ENCODE results near the gene ANAPC2.

Gene ANAPC2

DNA sequence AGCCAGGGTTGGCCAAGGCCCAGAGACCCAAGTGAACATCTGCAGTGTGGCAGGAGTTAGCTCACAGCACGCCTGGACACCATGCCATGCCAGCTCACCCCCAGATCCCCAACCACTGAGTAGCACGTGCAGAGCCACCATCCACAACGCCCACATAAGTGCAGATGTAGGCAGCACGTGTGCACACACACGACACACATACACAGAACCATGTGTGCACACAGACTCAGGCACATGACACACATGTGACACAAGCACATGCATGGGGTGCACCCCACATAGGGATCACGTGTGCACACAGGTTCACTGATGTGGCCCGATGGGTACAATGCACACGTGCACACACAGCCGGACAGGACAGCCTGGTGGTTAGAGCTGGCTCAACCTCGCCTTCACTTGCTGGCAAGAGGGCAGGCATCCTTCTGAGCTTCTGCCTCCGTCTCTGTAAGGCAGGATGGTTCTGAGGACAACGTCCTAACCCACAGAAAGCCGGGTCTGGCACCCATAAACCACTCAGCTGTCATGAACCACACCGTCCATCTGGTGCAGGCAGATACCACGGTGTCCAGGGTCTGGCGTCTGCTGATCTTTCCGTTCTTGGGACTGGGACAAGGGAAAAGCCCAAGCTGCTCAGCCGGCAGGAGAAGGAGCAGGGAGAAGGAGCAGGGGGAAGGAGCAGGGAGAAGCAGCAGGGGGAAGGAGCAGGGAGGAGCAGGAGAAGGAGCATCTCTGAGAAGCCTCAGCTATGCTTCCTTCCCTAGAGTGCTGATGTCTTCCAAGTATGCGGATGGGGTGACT, 30.5 kb downstream of the ANAPC2 start:
- H3F3A ChIP-seq (ENCODE audit: insufficient read depth, low read length), result no peaks in the 10 kb centered on the region
- H2AFZ ChIP-seq (ENCODE audit: low read length), result no peak overlapping the region
- DNase-seq, result peak; percentile 3
- TF ChIP-seq EZH2 (optimal IDR thresholded peaks at IDR 0.05; ENCODE audit: low read depth, low read length) (no peak), EZH2phosphoT487 (IDR thresholded peaks at IDR 0.05; ENCODE audit: low read length) (no peak)
- TF ChIP-seq, protein P1, sequence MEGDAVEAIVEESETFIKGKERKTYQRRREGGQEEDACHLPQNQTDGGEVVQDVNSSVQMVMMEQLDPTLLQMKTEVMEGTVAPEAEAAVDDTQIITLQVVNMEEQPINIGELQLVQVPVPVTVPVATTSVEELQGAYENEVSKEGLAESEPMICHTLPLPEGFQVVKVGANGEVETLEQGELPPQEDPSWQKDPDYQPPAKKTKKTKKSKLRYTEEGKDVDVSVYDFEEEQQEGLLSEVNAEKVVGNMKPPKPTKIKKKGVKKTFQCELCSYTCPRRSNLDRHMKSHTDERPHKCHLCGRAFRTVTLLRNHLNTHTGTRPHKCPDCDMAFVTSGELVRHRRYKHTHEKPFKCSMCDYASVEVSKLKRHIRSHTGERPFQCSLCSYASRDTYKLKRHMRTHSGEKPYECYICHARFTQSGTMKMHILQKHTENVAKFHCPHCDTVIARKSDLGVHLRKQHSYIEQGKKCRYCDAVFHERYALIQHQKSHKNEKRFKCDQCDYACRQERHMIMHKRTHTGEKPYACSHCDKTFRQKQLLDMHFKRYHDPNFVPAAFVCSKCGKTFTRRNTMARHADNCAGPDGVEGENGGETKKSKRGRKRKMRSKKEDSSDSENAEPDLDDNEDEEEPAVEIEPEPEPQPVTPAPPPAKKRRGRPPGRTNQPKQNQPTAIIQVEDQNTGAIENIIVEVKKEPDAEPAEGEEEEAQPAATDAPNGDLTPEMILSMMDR (IDR thresholded peaks at IDR 0.05; ENCODE audit: low read length), result no peak
- H4K20me1 ChIP-seq (ENCODE audit: insufficient read depth, low read length), result no peaks in the 10 kb centered on the region
- H3K79me2 ChIP-seq (ENCODE audit: low read length), result no peaks in the 10 kb centered on the region
- peaks cover 49% of the 10 kb centered on the region for H3K27me3 ChIP-seq (replicated peaks; ENCODE audit: insufficient read depth, low read length)
- no peak overlapping the region for H3K27ac ChIP-seq (ENCODE audit: low read length)
- no peaks in the 10 kb centered on the region for H3K9me3 ChIP-seq (replicated peaks; ENCODE audit: insufficient read depth, low read length)
- no peaks in the 10 kb centered on the region for H3K9me2 ChIP-seq (replicated peaks; ENCODE audit: insufficient read depth, low read length)
- H3K4me2 ChIP-seq (ENCODE audit: low read depth, low read length), result no peak overlapping the region
- no peak overlapping the region for H3K9ac ChIP-seq (ENCODE audit: low read length)
- no peak overlapping the region for H3K4me3 ChIP-seq (ENCODE audit: low read length)
- H3K36me3 ChIP-seq (replicated peaks; ENCODE audit: insufficient read depth, low read length), result no peaks in the 10 kb centered on the region
- H3K4me1 ChIP-seq (ENCODE audit: low read length), result peaks cover 23% of the 10 kb centered on the region

DNA sequence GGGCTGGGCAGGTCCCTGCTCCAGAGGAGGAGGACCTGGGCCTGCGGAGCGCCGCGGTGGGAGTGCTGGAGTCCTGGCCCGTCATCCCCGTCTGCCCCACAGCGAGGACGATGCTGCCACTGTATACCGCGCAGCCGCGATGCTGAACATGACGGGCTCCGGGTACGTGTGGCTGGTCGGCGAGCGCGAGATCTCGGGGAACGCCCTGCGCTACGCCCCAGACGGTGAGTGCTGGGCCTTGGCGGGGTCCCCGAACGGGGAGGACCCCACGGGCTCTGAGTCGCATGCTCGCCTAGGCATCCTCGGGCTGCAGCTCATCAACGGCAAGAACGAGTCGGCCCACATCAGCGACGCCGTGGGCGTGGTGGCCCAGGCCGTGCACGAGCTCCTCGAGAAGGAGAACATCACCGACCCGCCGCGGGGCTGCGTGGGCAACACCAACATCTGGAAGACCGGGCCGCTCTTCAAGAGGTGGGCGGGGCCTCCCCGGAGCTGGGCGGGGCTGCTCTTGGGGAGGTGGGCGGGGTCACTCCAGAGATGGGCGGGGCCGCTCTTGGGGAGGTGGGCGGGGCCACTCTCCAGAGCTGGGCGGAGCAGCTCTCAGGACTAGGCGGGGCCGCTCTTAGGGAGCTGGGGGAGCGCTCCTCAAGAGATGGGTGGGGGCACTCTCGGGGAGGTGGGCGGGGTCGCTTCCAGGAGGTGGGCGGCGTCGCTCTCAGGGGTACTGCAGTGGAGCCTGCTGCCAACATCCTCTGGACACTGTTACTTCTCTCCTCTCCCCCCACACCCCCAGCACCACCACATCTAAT, 31.6 kb downstream of the ANAPC2 start:
- Histone ChIP-seq H3K9ac (ENCODE audit: low read length) (no peak overlapping the region), H3K4me2 (ENCODE audit: low read depth, low read length) (peak overlapping the region; percentile 60; the same call in 1 of the 2 replicates)

GRCh38 chr9:137152844-137153405, 35.4 kb downstream of the ANAPC2 start:
- Histone ChIP-seq H3K27me3 (replicated peaks; ENCODE audit: insufficient read depth, low read length) (peaks cover 16% of the 10 kb centered on the region), H3K4me2 (ENCODE audit: low read depth, low read length) (no peak overlapping the region), H3K27ac (ENCODE audit: low read length) (no peak overlapping the region), H3K4me3 (ENCODE audit: low read length) (no peak overlapping the region), H2AFZ (ENCODE audit: low read length) (no peak overlapping the region), H3K36me3 (replicated peaks; ENCODE audit: insufficient read depth, low read length) (no peaks in the 10 kb centered on the region), H3K79me2 (ENCODE audit: low read length) (no peaks in the 10 kb centered on the region), H3K4me1 (ENCODE audit: low read length) (peaks cover 8% of the 10 kb centered on the region), H4K20me1 (ENCODE audit: insufficient read depth, low read length) (no peaks in the 10 kb centered on the region), H3K9me3 (replicated peaks; ENCODE audit: insufficient read depth, low read length) (no peaks in the 10 kb centered on the region), H3K9me2 (replicated peaks; ENCODE audit: insufficient read depth, low read length) (no peaks in the 10 kb centered on the region), H3F3A (ENCODE audit: insufficient read depth, low read length) (peaks cover 13% of the 10 kb centered on the region; the same call in 1 of the 2 replicates), H3K9ac (ENCODE audit: low read length) (no peak overlapping the region)
- no peak for TF ChIP-seq EZH2phosphoT487 (IDR thresholded peaks at IDR 0.05; ENCODE audit: low read length)
- no peak for TF ChIP-seq EZH2 (optimal IDR thresholded peaks at IDR 0.05; ENCODE audit: low read depth, low read length)
- TF ChIP-seq, protein P1 (IDR thresholded peaks at IDR 0.05; ENCODE audit: low read length), result no peak
- peak; percentile 5 for DNase-seq

More for the DNA sequence above, 31.6 kb downstream of the ANAPC2 start:
- peaks cover 44% of the 10 kb centered on the region for H3K27me3 ChIP-seq (replicated peaks; ENCODE audit: insufficient read depth, low read length)
- peak overlapping the region; percentile 48; the same call in 1 of the 2 replicates for H2AFZ ChIP-seq (ENCODE audit: low read length)
- H3K9me3 ChIP-seq (replicated peaks; ENCODE audit: insufficient read depth, low read length), result no peaks in the 10 kb centered on the region
- H4K20me1 ChIP-seq (ENCODE audit: insufficient read depth, low read length), result no peaks in the 10 kb centered on the region
- no peak for TF ChIP-seq EZH2phosphoT487 (IDR thresholded peaks at IDR 0.05; ENCODE audit: low read length)
- TF ChIP-seq, protein P1 (IDR thresholded peaks at IDR 0.05; ENCODE audit: low read length), result no peak
- no peak for TF ChIP-seq EZH2 (optimal IDR thresholded peaks at IDR 0.05; ENCODE audit: low read depth, low read length)
- no peak overlapping the region for H3K27ac ChIP-seq (ENCODE audit: low read length)
- no peaks in the 10 kb centered on the region for H3K9me2 ChIP-seq (replicated peaks; ENCODE audit: insufficient read depth, low read length)
- DNase-seq, result peak; percentile 17
- H3K79me2 ChIP-seq (ENCODE audit: low read length), result no peaks in the 10 kb centered on the region
- H3K36me3 ChIP-seq (replicated peaks; ENCODE audit: insufficient read depth, low read length), result no peaks in the 10 kb centered on the region
- H3K4me3 ChIP-seq (ENCODE audit: low read length), result peak overlapping the region; percentile 36; the same call in 1 of the 2 replicates
- 0 out of 2 replicates have a peak, but pooled peaks cover 4% of the 10 kb centered on the region for H3F3A ChIP-seq (ENCODE audit: insufficient read depth, low read length)
- H3K4me1 ChIP-seq (ENCODE audit: low read length), result peaks cover 23% of the 10 kb centered on the region

All from MM.1S (cell line).